ENCODE data around the gene CD151. TPM values are rescaled to one million over a fixed set of nuclear protein-coding genes. Genes with fewer than 3 reads are reported as not detected.

CD151 gene
- total and polyA plus RNA-seq, 4 donors = 31.6 to 264 (median 124) TPM

DNA sequence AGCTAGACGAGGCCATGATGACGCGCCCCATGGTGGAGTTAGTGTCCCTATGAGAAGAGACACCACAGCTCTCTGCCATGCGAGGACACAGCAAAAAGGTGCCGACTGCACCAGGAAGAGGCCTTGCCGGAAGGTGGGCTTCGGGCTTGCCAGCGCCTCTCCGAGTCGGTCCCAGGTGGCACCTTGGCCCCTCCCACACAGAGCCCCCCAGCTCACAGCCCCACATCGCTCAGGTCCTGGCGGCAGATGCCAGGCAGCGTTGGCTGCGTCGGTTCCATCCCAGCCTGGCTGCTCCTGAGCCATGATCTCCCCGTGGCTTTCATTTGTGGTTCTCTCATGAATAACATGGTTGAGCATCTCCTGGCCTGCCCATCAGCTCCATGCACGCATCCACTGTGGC is 53.8 kb downstream of the CD151 start:
- no peak for DNase-seq (ENCODE audit: low spot score)
- 98% methylated on average over 17 of the region's 17 CpGs for WGBS

DNA sequence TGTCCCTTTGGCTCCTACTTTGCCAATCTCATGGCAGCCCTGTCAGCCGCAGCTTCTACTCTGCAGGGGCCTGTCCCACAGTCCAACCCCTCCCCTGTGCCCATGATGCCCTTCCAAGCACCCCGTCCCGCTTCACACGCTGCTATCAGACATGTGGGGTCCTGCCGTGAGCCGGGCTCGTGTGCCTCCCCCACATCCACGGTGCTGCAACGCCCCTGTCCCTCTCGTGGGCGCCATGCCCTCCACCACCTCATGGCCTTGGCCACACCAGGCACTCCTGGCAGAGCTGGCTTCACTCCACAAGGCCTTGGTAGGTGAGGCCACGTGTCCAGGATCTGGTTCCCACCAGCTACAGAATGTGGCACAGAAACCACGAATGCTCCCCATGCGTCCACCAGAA is 54.8 kb downstream of the CD151 start:
- H3K4me1 ChIP-seq (ENCODE audit: control insufficient read depth in 4 of 4, insufficient read depth in 4 of 4, low read length in 3 of 4) = no peaks in the 10 kb centered on the region
- H3K4me3 ChIP-seq (ENCODE audit: low read depth in 1 of 3, low read length in 3 of 3) = no peak overlapping the region
- WGBS = 96% methylated on average over 14 of the region's 14 CpGs
- no peak overlapping the region for H3K27ac ChIP-seq (ENCODE audit: low read depth in 1 of 2, low read length in 2 of 2)
- no peak overlapping the region for H3K9ac ChIP-seq (ENCODE audit: low read depth in 1 of 2, low read length in 2 of 2)
- no peaks in the 10 kb centered on the region for H3K9me3 ChIP-seq (ENCODE audit: control insufficient read depth in 4 of 4, low read length in 3 of 4)
- DNase-seq (ENCODE audit: low spot score) = no peak
- no peaks in the 10 kb centered on the region for H3K27me3 ChIP-seq (ENCODE audit: control insufficient read depth in 4 of 4, insufficient read depth in 4 of 4, low read length in 3 of 4)
- TF ChIP-seq, protein P1, sequence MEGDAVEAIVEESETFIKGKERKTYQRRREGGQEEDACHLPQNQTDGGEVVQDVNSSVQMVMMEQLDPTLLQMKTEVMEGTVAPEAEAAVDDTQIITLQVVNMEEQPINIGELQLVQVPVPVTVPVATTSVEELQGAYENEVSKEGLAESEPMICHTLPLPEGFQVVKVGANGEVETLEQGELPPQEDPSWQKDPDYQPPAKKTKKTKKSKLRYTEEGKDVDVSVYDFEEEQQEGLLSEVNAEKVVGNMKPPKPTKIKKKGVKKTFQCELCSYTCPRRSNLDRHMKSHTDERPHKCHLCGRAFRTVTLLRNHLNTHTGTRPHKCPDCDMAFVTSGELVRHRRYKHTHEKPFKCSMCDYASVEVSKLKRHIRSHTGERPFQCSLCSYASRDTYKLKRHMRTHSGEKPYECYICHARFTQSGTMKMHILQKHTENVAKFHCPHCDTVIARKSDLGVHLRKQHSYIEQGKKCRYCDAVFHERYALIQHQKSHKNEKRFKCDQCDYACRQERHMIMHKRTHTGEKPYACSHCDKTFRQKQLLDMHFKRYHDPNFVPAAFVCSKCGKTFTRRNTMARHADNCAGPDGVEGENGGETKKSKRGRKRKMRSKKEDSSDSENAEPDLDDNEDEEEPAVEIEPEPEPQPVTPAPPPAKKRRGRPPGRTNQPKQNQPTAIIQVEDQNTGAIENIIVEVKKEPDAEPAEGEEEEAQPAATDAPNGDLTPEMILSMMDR (IDR thresholded peaks at IDR 0.05; ENCODE audit: low read depth, low read length, missing input control) = no peak
- no peak for TF ChIP-seq FOXA2 (IDR thresholded peaks at IDR 0.05)
- TF ChIP-seq NR2F2 (IDR thresholded peaks at IDR 0.05) = no peak
- no peak for TF ChIP-seq HNF4G (IDR thresholded peaks at IDR 0.05)
- no peak for TF ChIP-seq JUND (IDR thresholded peaks at IDR 0.05)
- TF ChIP-seq TAF1 (conservative IDR thresholded peaks at IDR 0.05) = no peak
- TF ChIP-seq, protein P2, sequence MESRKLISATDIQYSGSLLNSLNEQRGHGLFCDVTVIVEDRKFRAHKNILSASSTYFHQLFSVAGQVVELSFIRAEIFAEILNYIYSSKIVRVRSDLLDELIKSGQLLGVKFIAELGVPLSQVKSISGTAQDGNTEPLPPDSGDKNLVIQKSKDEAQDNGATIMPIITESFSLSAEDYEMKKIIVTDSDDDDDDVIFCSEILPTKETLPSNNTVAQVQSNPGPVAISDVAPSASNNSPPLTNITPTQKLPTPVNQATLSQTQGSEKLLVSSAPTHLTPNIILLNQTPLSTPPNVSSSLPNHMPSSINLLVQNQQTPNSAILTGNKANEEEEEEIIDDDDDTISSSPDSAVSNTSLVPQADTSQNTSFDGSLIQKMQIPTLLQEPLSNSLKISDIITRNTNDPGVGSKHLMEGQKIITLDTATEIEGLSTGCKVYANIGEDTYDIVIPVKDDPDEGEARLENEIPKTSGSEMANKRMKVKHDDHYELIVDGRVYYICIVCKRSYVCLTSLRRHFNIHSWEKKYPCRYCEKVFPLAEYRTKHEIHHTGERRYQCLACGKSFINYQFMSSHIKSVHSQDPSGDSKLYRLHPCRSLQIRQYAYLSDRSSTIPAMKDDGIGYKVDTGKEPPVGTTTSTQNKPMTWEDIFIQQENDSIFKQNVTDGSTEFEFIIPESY (IDR thresholded peaks at IDR 0.05) = no peak
- TF ChIP-seq RAD21 (IDR thresholded peaks at IDR 0.05) = no peak
- no peak for TF ChIP-seq FOXA1 (IDR thresholded peaks at IDR 0.05)
- TF ChIP-seq, protein P3, sequence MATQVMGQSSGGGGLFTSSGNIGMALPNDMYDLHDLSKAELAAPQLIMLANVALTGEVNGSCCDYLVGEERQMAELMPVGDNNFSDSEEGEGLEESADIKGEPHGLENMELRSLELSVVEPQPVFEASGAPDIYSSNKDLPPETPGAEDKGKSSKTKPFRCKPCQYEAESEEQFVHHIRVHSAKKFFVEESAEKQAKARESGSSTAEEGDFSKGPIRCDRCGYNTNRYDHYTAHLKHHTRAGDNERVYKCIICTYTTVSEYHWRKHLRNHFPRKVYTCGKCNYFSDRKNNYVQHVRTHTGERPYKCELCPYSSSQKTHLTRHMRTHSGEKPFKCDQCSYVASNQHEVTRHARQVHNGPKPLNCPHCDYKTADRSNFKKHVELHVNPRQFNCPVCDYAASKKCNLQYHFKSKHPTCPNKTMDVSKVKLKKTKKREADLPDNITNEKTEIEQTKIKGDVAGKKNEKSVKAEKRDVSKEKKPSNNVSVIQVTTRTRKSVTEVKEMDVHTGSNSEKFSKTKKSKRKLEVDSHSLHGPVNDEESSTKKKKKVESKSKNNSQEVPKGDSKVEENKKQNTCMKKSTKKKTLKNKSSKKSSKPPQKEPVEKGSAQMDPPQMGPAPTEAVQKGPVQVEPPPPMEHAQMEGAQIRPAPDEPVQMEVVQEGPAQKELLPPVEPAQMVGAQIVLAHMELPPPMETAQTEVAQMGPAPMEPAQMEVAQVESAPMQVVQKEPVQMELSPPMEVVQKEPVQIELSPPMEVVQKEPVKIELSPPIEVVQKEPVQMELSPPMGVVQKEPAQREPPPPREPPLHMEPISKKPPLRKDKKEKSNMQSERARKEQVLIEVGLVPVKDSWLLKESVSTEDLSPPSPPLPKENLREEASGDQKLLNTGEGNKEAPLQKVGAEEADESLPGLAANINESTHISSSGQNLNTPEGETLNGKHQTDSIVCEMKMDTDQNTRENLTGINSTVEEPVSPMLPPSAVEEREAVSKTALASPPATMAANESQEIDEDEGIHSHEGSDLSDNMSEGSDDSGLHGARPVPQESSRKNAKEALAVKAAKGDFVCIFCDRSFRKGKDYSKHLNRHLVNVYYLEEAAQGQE (IDR thresholded peaks at IDR 0.05) = no peak
- TF ChIP-seq SP1 (IDR thresholded peaks at IDR 0.05) = no peak
- TF ChIP-seq, protein P4, sequence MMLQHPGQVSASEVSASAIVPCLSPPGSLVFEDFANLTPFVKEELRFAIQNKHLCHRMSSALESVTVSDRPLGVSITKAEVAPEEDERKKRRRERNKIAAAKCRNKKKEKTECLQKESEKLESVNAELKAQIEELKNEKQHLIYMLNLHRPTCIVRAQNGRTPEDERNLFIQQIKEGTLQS (IDR thresholded peaks at IDR 0.05) = no peak
- no peak for TF ChIP-seq EGR1 (IDR thresholded peaks at IDR 0.05; ENCODE audit: low read depth in 2 of 2)
- no peak for TF ChIP-seq GABPA (IDR thresholded peaks at IDR 0.05 in 1 of 2, conservative IDR thresholded peaks at IDR 0.05 in 1 of 2)
- TF ChIP-seq RXRA (IDR thresholded peaks at IDR 0.05) = no peak
- no peak for TF ChIP-seq HNF4A (conservative IDR thresholded peaks at IDR 0.05)
- no peak for TF ChIP-seq YY1 (IDR thresholded peaks at IDR 0.05)
- TF ChIP-seq, protein P5, sequence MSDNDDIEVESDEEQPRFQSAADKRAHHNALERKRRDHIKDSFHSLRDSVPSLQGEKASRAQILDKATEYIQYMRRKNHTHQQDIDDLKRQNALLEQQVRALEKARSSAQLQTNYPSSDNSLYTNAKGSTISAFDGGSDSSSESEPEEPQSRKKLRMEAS (IDR thresholded peaks at IDR 0.05) = no peak
- H3K36me3 ChIP-seq (ENCODE audit: control insufficient read depth in 4 of 4, insufficient read depth in 3 of 4, low read depth in 1 of 4, low read length in 3 of 4) = peaks cover 3 to 41% (median 11%) of the 10 kb centered on the region in 4 donors

More for the DNA sequence above, 53.8 kb downstream of the CD151 start:
- Histone ChIP-seq H3K27me3 (ENCODE audit: control insufficient read depth in 4 of 4, insufficient read depth in 4 of 4, low read length in 3 of 4) (no peaks in the 10 kb centered on the region), H3K27ac (ENCODE audit: low read depth in 1 of 2, low read length in 2 of 2) (no peak overlapping the region), H3K9me3 (ENCODE audit: control insufficient read depth in 4 of 4, low read length in 3 of 4) (no peaks in the 10 kb centered on the region), H3K4me3 (ENCODE audit: low read depth in 1 of 3, low read length in 3 of 3) (no peak overlapping the region), H3K9ac (ENCODE audit: low read depth in 1 of 2, low read length in 2 of 2) (no peak overlapping the region), H3K36me3 (ENCODE audit: control insufficient read depth in 4 of 4, insufficient read depth in 3 of 4, low read depth in 1 of 4, low read length in 3 of 4) (peaks cover 3 to 42% (median 14%) of the 10 kb centered on the region in 4 donors), H3K4me1 (ENCODE audit: control insufficient read depth in 4 of 4, insufficient read depth in 4 of 4, low read length in 3 of 4) (no peaks in the 10 kb centered on the region)
- TF ChIP-seq, protein P2 (IDR thresholded peaks at IDR 0.05) = no peak
- TF ChIP-seq, protein P5 (IDR thresholded peaks at IDR 0.05) = no peak
- TF ChIP-seq GABPA (IDR thresholded peaks at IDR 0.05 in 1 of 2, conservative IDR thresholded peaks at IDR 0.05 in 1 of 2) = no peak

All from liver (tissue), 9 donors.